Right lobe of liver (tissue), 6 donors: ENCODE measurements around the gene KCNF1. TPM values are rescaled to one million over a fixed set of nuclear protein-coding genes. Genes with fewer than 3 reads are reported as not detected.

ENCODE experiments used
- ATAC-seq, 4 donors: fragments of 200-7000 bp; cut with Tn5 transposase; one replicate each; pipeline ENCODE4 v1.9.1; 2020; ENCODE audit warnings: mild to moderate bottlenecking in 4 of 4, moderate library complexity in 4 of 4
- DNase-seq, 3 donors: peaks; one replicate each; pipeline ENCODE4 v3.0.0-alpha.2; 2020
- H3K27ac ChIP-seq, 3 donors: fragments of 200-600 bp; one replicate each; pipeline ENCODE4 v1.8.0; 2022
- H3K27me3 ChIP-seq, 2 donors: fragments of 200-600 bp; one replicate each; pipeline ENCODE4 v1.8.0; 2022
- H3K36me3 ChIP-seq, 4 donors: fragments of 200-600 bp; sonication (generic) in 1 of 4; one replicate each; pipeline versions ENCODE4 v1.5.1 to v1.8.0; 2017 to 2022; ENCODE audit warnings: control low read depth in 1 of 4
- H3K4me1 ChIP-seq, 4 donors: fragments of 200-600 bp; sonication (generic) in 1 of 4; one replicate each; pipeline versions ENCODE4 v1.5.1 to v1.8.0; 2017 to 2022; ENCODE audit warnings: control low read depth in 1 of 4
- H3K4me3 ChIP-seq, 3 donors: fragments of 200-600 bp; one replicate each; pipeline ENCODE4 v1.8.0; 2022
- H3K9me3 ChIP-seq, 4 donors: fragments of 200-600 bp; sonication (generic) in 1 of 4; one replicate each; pipeline versions ENCODE4 v1.5.1 to v1.8.0; 2017 to 2022; ENCODE audit warnings: control low read depth in 1 of 4
- CTCF ChIP-seq, 4 donors: fragments of 200-600 bp in 3 of 4; fragments of 450-650 bp in 1 of 4; IDR thresholded peaks; one replicate each; pipeline versions ENCODE4 v1.5.1 to v1.8.0; 2016 to 2022; ENCODE audit warnings: antibody characterized with exemption in 4 of 4, mild to moderate bottlenecking in 2 of 4
- POLR2A ChIP-seq: fragments of 450-650 bp; IDR thresholded peaks from one replicate; pipeline ENCODE4 v1.6.1; 2017; ENCODE audit warnings: antibody characterized with exemption, mild to moderate bottlenecking
- WGBS: methylation state at CpG from one replicate; pipeline ENCODE4 v1.1.6; 2018; ENCODE audit warnings: low coverage, low lambda C conversion rate; ENCODE audit not compliant: insufficient coverage; ENCODE audit errors: missing lambda C conversion rate; 5-methylcytosine and 5-hydroxymethylcytosine counted together
- intact Hi-C, 2 donors: fragments of 100-400 bp; cut with DNase I; formaldehyde crosslinking; loops; one replicate each; pipeline versions ENCODE4 v1.11.2 to v1.14.1; 2022
- small RNA-seq, 2 experiments: library from RNA; depleted of rRNA; stranded (forward); fragments of <200 nt; gene quantifications; one replicate each; pipeline ENCODE3, GENCODE V24; 2016
- total RNA-seq, 6 experiments: library from RNA; depleted of rRNA in 2 of 6; stranded (reverse); fragments of >200 nt in 2 of 6; fragmentation: NEBNext Ultra II Directional in 3 of 6; extraction: Animal tissue kit (Norgen Biotek cat#: 25700) in 3 of 6; gene quantifications; one replicate each; pipeline versions ENCODE4 v1.1.0 to v1.2.4, GENCODE V29; 2016 to 2023
- donor health status: DM: no; HTN: yes; CAD: no.
- donor health status: DM: no; HTN: no; CAD: no.
- donor health status: DM: no; HTN: no; CAD: no.
- donor health status: DM: no; HTN: yes; CAD: no.
- donor health status: DM: no; HTN: yes; CAD: no.

The KCNF1 gene
- total RNA-seq, 6 experiments from 2014 or later: not detected

GRCh38 chr2:10960606-10961489 is 49.1 kb downstream of the KCNF1 start:
- no peaks in the 10 kb centered on the region for H3K9me3 ChIP-seq
- no peak overlapping the region for H3K27ac ChIP-seq
- TF ChIP-seq CTCF (IDR thresholded peaks at IDR 0.05) (no peak), POLR2A (no peak)
- WGBS: 93% methylated on average over 8 of the region's 58 CpGs
- no peaks in the 10 kb centered on the region for H3K36me3 ChIP-seq
- DNase-seq: no peak
- intact Hi-C loops: no loop called here
- no peak for ATAC-seq
- H3K27me3 ChIP-seq: no peaks in the 10 kb centered on the region
- no peak overlapping the region for H3K4me3 ChIP-seq
- no peaks in the 10 kb centered on the region for H3K4me1 ChIP-seq

GRCh38 chr2:10961490-10961875 is 49.7 kb downstream of the KCNF1 start:
- no peaks in the 10 kb centered on the region for H3K27me3 ChIP-seq
- no peaks in the 10 kb centered on the region for H3K36me3 ChIP-seq
- intact Hi-C loops: no loop called here
- DNase-seq (no peak), ATAC-seq (no peak)
- TF ChIP-seq CTCF (IDR thresholded peaks at IDR 0.05) (no peak), POLR2A (no peak)
- WGBS: 57% methylated on average over 2 of the region's 13 CpGs
- no peak overlapping the region for H3K4me3 ChIP-seq
- H3K27ac ChIP-seq: no peak overlapping the region
- no peaks in the 10 kb centered on the region for H3K4me1 ChIP-seq
- no peaks in the 10 kb centered on the region for H3K9me3 ChIP-seq

GRCh38 chr2:10962004-10962403 is 50.3 kb downstream of the KCNF1 start:
- no peak for DNase-seq
- no peak for ATAC-seq
- no peaks in the 10 kb centered on the region for H3K9me3 ChIP-seq
- H3K36me3 ChIP-seq: no peaks in the 10 kb centered on the region
- H3K27ac ChIP-seq: no peak overlapping the region
- WGBS: 74% methylated on average over 8 of the region's 14 CpGs
- intact Hi-C loops: no loop called here
- H3K4me1 ChIP-seq: no peaks in the 10 kb centered on the region
- no peaks in the 10 kb centered on the region for H3K27me3 ChIP-seq
- TF ChIP-seq CTCF (IDR thresholded peaks at IDR 0.05) (no peak), POLR2A (no peak)
- no peak overlapping the region for H3K4me3 ChIP-seq

GRCh38 chr2:10963155-10963554 is 51.4 kb downstream of the KCNF1 start:
- H3K4me1 ChIP-seq: no peaks in the 10 kb centered on the region
- no peak for ATAC-seq
- 28% methylated on average over 8 of the region's 8 CpGs for WGBS
- H3K27ac ChIP-seq: no peak overlapping the region
- no peaks in the 10 kb centered on the region for H3K9me3 ChIP-seq
- no peak for DNase-seq
- TF ChIP-seq CTCF (IDR thresholded peaks at IDR 0.05): no peak
- TF ChIP-seq POLR2A: no peak
- no peak overlapping the region for H3K4me3 ChIP-seq
- H3K36me3 ChIP-seq: no peaks in the 10 kb centered on the region
- H3K27me3 ChIP-seq: no peaks in the 10 kb centered on the region
- intact Hi-C loops: no loop called here

Small RNAs within 50 kb of the gene (small RNA-seq; reads per million reads assigned to genes)
- gene AC079587.1: 0 reads per million in 2 experiments

Other genes with a start within 250 kb of the KCNF1 start
- 10 to 100 TPM in 5 of 6 experiments, 1 to 10 TPM in 1; 7.9 to 16.7 (median 11.5) TPM for gene NOL10, start 222.0 kb upstream of the KCNF1 start, total RNA-seq
- gene ATP6V1C2, start 190.3 kb upstream of the KCNF1 start, total RNA-seq: under 1 TPM in 2 of 6 experiments, not detected in 4; 0.12 to 0.22 TPM
- 100 to 1,000 TPM; 141 to 232 (median 191) TPM for gene PDIA6, start 99.1 kb upstream of the KCNF1 start, total RNA-seq
- 10 to 100 TPM in 2 of 6 experiments, 1 to 10 TPM in 4; 4.9 to 16.1 (median 8.8) TPM for gene SLC66A3, start 243.5 kb downstream of the KCNF1 start, total RNA-seq